ENCODE results near the gene ATXN1. TPM values are rescaled to one million over a fixed set of nuclear protein-coding genes. Genes with fewer than 3 reads are reported as not detected.
A peak's percentile ranks its signal among the peaks of the same experiment; 100 is the strongest.

Gene ATXN1
- total RNA-seq, 1 experiment from 2014 or later: 25.6 TPM

- CTCF ChIA-PET: no interaction called here
- intact Hi-C loops (cut with micrococcal nuclease; ENCODE audit: unreplicated experiment): no loop called here
- POLR2A ChIA-PET (ENCODE audit: low non-redundant PET): no interaction called here
- Histone ChIP-seq H3K9me3 (ENCODE audit: low read depth, low read length, poor library complexity, severe bottlenecking) (no peaks in the 10 kb centered on the region), H3K27me3 (replicated peaks; ENCODE audit: insufficient read depth, low read depth, low read length, poor library complexity) (no peaks in the 10 kb centered on the region), H3K4me3 (ENCODE audit: low read depth, low read length, poor library complexity, severe bottlenecking) (no peak overlapping the region), H3K27ac (ENCODE audit: low read depth, low read length, poor library complexity, severe bottlenecking) (no peak overlapping the region), H3K4me1 (ENCODE audit: insufficient read depth, low read length, poor library complexity, severe bottlenecking) (no peaks in the 10 kb centered on the region), H3K36me3 (ENCODE audit: insufficient read depth, low read length, poor library complexity, severe bottlenecking) (no peaks in the 10 kb centered on the region)
- no peak for TF ChIP-seq CTCF (conservative IDR thresholded peaks at IDR 0.05; ENCODE audit: low read depth, low read length)
- no peak for TF ChIP-seq EZH2 (IDR thresholded peaks at IDR 0.05; ENCODE audit: borderline replicate concordance, low read depth, low read length, poor library complexity, severe bottlenecking)
- no TSS peak for BruUV-seq (replicated peaks)
- DNase-seq (ENCODE audit: low spot score): no peak
Observed at GRCh38 chr6:16389642-16390041, 371.6 kb downstream of the ATXN1 start.

GRCh38 chr6:16388488-16388887, 372.8 kb downstream of the ATXN1 start:
- intact Hi-C loops (cut with micrococcal nuclease; ENCODE audit: unreplicated experiment): no loop called here
- Histone ChIP-seq H3K36me3 (ENCODE audit: insufficient read depth, low read length, poor library complexity, severe bottlenecking) (no peaks in the 10 kb centered on the region), H3K27ac (ENCODE audit: low read depth, low read length, poor library complexity, severe bottlenecking) (no peak overlapping the region), H3K4me3 (ENCODE audit: low read depth, low read length, poor library complexity, severe bottlenecking) (no peak overlapping the region), H3K9me3 (ENCODE audit: low read depth, low read length, poor library complexity, severe bottlenecking) (no peaks in the 10 kb centered on the region), H3K4me1 (ENCODE audit: insufficient read depth, low read length, poor library complexity, severe bottlenecking) (no peaks in the 10 kb centered on the region), H3K27me3 (replicated peaks; ENCODE audit: insufficient read depth, low read depth, low read length, poor library complexity) (no peaks in the 10 kb centered on the region)
- TF ChIP-seq CTCF (conservative IDR thresholded peaks at IDR 0.05; ENCODE audit: low read depth, low read length) (no peak), EZH2 (IDR thresholded peaks at IDR 0.05; ENCODE audit: borderline replicate concordance, low read depth, low read length, poor library complexity, severe bottlenecking) (no peak)
- DNase-seq (ENCODE audit: low spot score): peak; percentile 42
- no TSS peak for BruUV-seq (replicated peaks)
- ChIA-PET CTCF (no interaction called here), POLR2A (ENCODE audit: low non-redundant PET) (no interaction called here)

- TF ChIP-seq CTCF (conservative IDR thresholded peaks at IDR 0.05; ENCODE audit: low read depth, low read length) (no peak), EZH2 (IDR thresholded peaks at IDR 0.05; ENCODE audit: borderline replicate concordance, low read depth, low read length, poor library complexity, severe bottlenecking) (no peak)
Observed at GRCh38 chr6:16386057-16386456, 375.2 kb downstream of the ATXN1 start.

More at GRCh38 chr6:16386057-16386456, 375.2 kb downstream of the ATXN1 start:
- Histone ChIP-seq H3K27me3 (replicated peaks; ENCODE audit: insufficient read depth, low read depth, low read length, poor library complexity) (no peaks in the 10 kb centered on the region), H3K9me3 (ENCODE audit: low read depth, low read length, poor library complexity, severe bottlenecking) (no peaks in the 10 kb centered on the region), H3K4me3 (ENCODE audit: low read depth, low read length, poor library complexity, severe bottlenecking) (no peak overlapping the region), H3K27ac (ENCODE audit: low read depth, low read length, poor library complexity, severe bottlenecking) (no peak overlapping the region), H3K4me1 (ENCODE audit: insufficient read depth, low read length, poor library complexity, severe bottlenecking) (no peaks in the 10 kb centered on the region), H3K36me3 (ENCODE audit: insufficient read depth, low read length, poor library complexity, severe bottlenecking) (no peaks in the 10 kb centered on the region)
- POLR2A ChIA-PET (ENCODE audit: low non-redundant PET): no interaction called here
- CTCF ChIA-PET: no interaction called here
- BruUV-seq (replicated peaks): no TSS peak
- intact Hi-C loops (cut with micrococcal nuclease; ENCODE audit: unreplicated experiment): no loop called here
- no peak for DNase-seq (ENCODE audit: low spot score)
